ENCODE results near the gene CCDC160. TPM values are rescaled to one million over a fixed set of nuclear protein-coding genes. Genes with fewer than 3 reads are reported as not detected.

Gene CCDC160
- polyA plus RNA-seq, 1 donor (not counting 4 experiments of a cell fraction or from before 2014, with no cell fraction given) = not detected

GRCh38 chrX:134244043-134244442 lies 7.1 kb downstream of the CCDC160 start:
- H3K4me3 ChIP-seq (ENCODE audit: control insufficient read depth in 2 of 3, extremely low read depth in 1 of 3, insufficient read depth in 2 of 3, low read depth in 1 of 3, low read length in 3 of 3) = no peak overlapping the region
- no peak for FAIRE-seq

GRCh38 chrX:134246282-134246681 lies 9.3 kb downstream of the CCDC160 start:
- no peak overlapping the region for H3K4me2 ChIP-seq (ENCODE audit: control insufficient read depth, extremely low read depth, insufficient read depth, low read depth, low read length)
- no peak overlapping the region for H2AFZ ChIP-seq (ENCODE audit: control insufficient read depth, low read length)
- TF ChIP-seq EZH2 (IDR thresholded peaks at IDR 0.05; ENCODE audit: low read length) = no peak
- TF ChIP-seq, protein P1, sequence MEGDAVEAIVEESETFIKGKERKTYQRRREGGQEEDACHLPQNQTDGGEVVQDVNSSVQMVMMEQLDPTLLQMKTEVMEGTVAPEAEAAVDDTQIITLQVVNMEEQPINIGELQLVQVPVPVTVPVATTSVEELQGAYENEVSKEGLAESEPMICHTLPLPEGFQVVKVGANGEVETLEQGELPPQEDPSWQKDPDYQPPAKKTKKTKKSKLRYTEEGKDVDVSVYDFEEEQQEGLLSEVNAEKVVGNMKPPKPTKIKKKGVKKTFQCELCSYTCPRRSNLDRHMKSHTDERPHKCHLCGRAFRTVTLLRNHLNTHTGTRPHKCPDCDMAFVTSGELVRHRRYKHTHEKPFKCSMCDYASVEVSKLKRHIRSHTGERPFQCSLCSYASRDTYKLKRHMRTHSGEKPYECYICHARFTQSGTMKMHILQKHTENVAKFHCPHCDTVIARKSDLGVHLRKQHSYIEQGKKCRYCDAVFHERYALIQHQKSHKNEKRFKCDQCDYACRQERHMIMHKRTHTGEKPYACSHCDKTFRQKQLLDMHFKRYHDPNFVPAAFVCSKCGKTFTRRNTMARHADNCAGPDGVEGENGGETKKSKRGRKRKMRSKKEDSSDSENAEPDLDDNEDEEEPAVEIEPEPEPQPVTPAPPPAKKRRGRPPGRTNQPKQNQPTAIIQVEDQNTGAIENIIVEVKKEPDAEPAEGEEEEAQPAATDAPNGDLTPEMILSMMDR (optimal IDR thresholded peaks at IDR 0.05 in 1 of 3, IDR thresholded peaks at IDR 0.05 in 1 of 3, conservative IDR thresholded peaks at IDR 0.05 in 1 of 3; ENCODE audit: extremely low read depth in 1 of 3, insufficient read depth in 2 of 3, low read length in 3 of 3) = no peak
- H3K27ac ChIP-seq (ENCODE audit: control insufficient read depth, insufficient read depth, low read length) = no peak overlapping the region
- no peaks in the 10 kb centered on the region for H3K9me1 ChIP-seq (ENCODE audit: control insufficient read depth, extremely low read depth, insufficient read depth, low read length)
- no peaks in the 10 kb centered on the region for H3K27me3 ChIP-seq (ENCODE audit: control insufficient read depth, extremely low read depth, insufficient read depth, low read length)
- H3K79me2 ChIP-seq (ENCODE audit: control insufficient read depth, insufficient read depth, low read length) = no peaks in the 10 kb centered on the region
- H3K4me1 ChIP-seq (ENCODE audit: control insufficient read depth, extremely low read depth, insufficient read depth, low read length) = no peaks in the 10 kb centered on the region
- H3K9ac ChIP-seq (ENCODE audit: control insufficient read depth, extremely low read depth, insufficient read depth, low read length) = no peak overlapping the region
- no peaks in the 10 kb centered on the region for H3K36me3 ChIP-seq (ENCODE audit: control insufficient read depth in 2 of 2, extremely low read depth in 1 of 2, insufficient read depth in 2 of 2, low read length in 2 of 2)
- DNase-seq (ENCODE audit: low read depth, low spot score) (no peak), FAIRE-seq (no peak)
- H4K20me1 ChIP-seq (ENCODE audit: control insufficient read depth, extremely low read depth, insufficient read depth, low read length) = no peaks in the 10 kb centered on the region
- no peaks in the 10 kb centered on the region for H3K9me3 ChIP-seq (ENCODE audit: control insufficient read depth, low read depth, low read length)
- no peak overlapping the region for H3K4me3 ChIP-seq (ENCODE audit: control insufficient read depth in 2 of 3, extremely low read depth in 1 of 3, insufficient read depth in 2 of 3, low read depth in 1 of 3, low read length in 3 of 3)
- dilution Hi-C loops (cut with MboI; ENCODE audit: extremely low pct_ligation_motif_present, low sequenced_read_pairs) = no loop called here

More at GRCh38 chrX:134244043-134244442, 7.1 kb downstream of the CCDC160 start:
- no peak for TF ChIP-seq EZH2 (IDR thresholded peaks at IDR 0.05; ENCODE audit: low read length)
- TF ChIP-seq, protein P1 (optimal IDR thresholded peaks at IDR 0.05 in 1 of 3, IDR thresholded peaks at IDR 0.05 in 1 of 3, conservative IDR thresholded peaks at IDR 0.05 in 1 of 3; ENCODE audit: extremely low read depth in 1 of 3, insufficient read depth in 2 of 3, low read length in 3 of 3) = no peak
- H4K20me1 ChIP-seq (ENCODE audit: control insufficient read depth, extremely low read depth, insufficient read depth, low read length) = no peaks in the 10 kb centered on the region
- H3K9ac ChIP-seq (ENCODE audit: control insufficient read depth, extremely low read depth, insufficient read depth, low read length) = no peak overlapping the region
- no peak overlapping the region for H3K4me2 ChIP-seq (ENCODE audit: control insufficient read depth, extremely low read depth, insufficient read depth, low read depth, low read length)
- no peaks in the 10 kb centered on the region for H3K4me1 ChIP-seq (ENCODE audit: control insufficient read depth, extremely low read depth, insufficient read depth, low read length)
- no peak overlapping the region for H2AFZ ChIP-seq (ENCODE audit: control insufficient read depth, low read length)
- H3K36me3 ChIP-seq (ENCODE audit: control insufficient read depth in 2 of 2, extremely low read depth in 1 of 2, insufficient read depth in 2 of 2, low read length in 2 of 2) = no peaks in the 10 kb centered on the region
- H3K27ac ChIP-seq (ENCODE audit: control insufficient read depth, insufficient read depth, low read length) = no peak overlapping the region
- H3K27me3 ChIP-seq (ENCODE audit: control insufficient read depth, extremely low read depth, insufficient read depth, low read length) = no peaks in the 10 kb centered on the region
- no peaks in the 10 kb centered on the region for H3K9me3 ChIP-seq (ENCODE audit: control insufficient read depth, low read depth, low read length)
- no peaks in the 10 kb centered on the region for H3K79me2 ChIP-seq (ENCODE audit: control insufficient read depth, insufficient read depth, low read length)
- DNase-seq (ENCODE audit: low read depth, low spot score) = no peak
- dilution Hi-C loops (cut with MboI; ENCODE audit: extremely low pct_ligation_motif_present, low sequenced_read_pairs) = no loop called here
- H3K9me1 ChIP-seq (ENCODE audit: control insufficient read depth, extremely low read depth, insufficient read depth, low read length) = no peaks in the 10 kb centered on the region
